ENCODE data around the gene CDK2.
"Not testable (repeated sequence)": the region's sequence is repeated elsewhere in the genome, so short reads cannot be mapped to it uniquely, and the experiment has no call there.

CDK2 gene

DNA sequence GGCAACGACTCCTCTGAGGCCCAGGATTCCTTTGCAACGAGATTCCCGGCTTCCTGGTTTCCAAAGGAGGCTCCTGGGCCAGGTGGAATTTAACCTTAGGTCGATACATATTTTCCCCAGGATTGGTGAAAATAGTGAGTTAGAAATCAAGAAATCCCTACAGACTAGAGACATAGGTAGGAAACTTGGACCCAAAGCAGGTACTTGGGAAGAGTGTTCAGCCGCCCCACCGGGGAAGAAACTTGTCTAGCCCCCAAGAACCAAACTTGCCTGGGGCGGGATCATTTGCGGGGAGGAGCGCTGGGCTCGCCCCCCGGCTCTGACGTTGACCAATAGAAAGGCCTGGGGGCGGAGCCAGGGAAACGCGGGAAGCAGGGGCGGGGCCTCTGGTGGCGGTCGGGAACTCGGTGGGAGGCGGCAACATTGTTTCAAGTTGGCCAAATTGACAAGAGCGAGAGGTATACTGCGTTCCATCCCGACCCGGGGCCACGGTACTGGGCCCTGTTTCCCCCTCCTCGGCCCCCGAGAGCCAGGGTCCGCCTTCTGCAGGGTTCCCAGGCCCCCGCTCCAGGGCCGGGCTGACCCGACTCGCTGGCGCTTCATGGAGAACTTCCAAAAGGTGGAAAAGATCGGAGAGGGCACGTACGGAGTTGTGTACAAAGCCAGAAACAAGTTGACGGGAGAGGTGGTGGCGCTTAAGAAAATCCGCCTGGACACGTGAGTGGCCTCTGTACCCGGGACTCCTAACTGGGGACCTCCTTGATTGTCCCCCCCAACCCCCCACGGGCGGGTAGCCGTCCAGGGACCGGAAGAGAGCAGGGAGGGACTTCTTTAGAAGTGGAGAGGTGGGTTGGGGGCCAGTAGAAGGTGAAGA lies at the start of gene CDK2:
Gene CDK2, plus strand, starts transcription at position 423 of the 874 bp plus-strand sequence. Its CDS starts 179 bp downstream, at position 602.
- peak; percentile 88 for DNase-seq (ENCODE audit: low read depth)

DNA sequence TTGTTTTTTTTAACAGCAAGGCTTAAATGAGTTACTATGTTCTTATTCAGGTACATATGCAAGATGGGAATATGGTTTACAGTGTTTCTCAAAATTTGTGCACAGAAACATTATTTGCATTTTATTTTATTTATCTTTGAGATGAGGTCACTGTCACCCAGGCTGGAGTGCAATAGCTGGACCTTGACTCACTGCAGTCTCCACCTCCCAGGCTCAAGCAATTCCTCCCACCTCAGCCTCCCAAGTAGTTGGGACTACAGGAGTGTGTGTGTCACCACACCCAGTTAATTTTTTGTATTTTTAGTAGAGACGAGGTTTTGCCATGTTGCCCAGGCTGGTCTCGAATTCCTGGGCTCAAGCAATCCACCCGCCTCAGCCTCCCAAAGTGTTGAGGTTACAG lies 47.6 kb upstream of the CDK2 start:
- not testable (repeated sequence) for DNase-seq (ENCODE audit: low read depth)

- no peak for DNase-seq (ENCODE audit: low read depth)
Measured at GRCh38 chr12:55922126-55922525, 44.5 kb upstream of the CDK2 start.

- not testable (repeated sequence) for DNase-seq (ENCODE audit: low read depth)
Measured at GRCh38 chr12:55923648-55924047, 43.0 kb upstream of the CDK2 start.

- DNase-seq (ENCODE audit: low read depth): no peak
Measured at GRCh38 chr12:55925371-55925770, 41.3 kb upstream of the CDK2 start.

DNA sequence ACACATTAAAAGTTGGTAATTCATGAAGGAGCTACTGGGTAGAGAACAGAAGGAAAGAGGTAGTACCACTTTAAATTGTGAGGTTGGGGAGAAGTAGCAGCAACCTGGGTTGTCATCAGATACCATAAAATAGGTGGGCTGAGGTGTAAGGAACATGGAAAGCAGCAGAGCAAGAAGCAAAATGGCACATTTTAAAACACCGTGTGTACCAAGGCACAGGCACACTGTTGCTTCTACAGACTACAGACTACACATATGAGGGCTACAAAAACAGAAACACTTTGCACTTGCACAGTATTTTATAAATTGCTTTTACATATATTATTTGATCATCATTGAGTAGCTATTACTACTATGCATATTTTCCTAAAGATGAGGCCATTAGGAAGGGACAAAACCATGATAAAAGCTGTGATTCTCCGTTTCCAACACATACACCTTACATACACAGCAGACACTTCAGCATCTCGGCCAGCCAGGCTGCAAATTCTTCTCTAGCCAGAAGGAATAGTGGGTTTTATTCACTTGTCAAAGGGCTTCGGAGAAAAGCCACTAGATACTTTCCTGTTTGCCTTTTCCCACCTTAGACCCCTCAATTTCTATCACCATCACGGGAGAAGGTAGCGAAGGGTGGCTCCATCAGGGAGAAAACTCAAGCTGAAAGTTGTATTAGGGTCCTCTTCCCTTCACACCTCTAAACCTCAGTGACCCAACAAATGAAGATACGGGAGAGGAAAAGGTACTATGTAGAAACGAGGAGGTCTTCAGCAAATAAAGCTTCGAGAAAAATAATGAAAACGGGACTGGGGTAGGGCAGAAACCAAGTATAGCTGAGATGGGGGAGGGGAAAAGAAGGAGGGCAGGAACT lies 40.5 kb upstream of the CDK2 start:
- DNase-seq (ENCODE audit: low read depth): no peak

DNA sequence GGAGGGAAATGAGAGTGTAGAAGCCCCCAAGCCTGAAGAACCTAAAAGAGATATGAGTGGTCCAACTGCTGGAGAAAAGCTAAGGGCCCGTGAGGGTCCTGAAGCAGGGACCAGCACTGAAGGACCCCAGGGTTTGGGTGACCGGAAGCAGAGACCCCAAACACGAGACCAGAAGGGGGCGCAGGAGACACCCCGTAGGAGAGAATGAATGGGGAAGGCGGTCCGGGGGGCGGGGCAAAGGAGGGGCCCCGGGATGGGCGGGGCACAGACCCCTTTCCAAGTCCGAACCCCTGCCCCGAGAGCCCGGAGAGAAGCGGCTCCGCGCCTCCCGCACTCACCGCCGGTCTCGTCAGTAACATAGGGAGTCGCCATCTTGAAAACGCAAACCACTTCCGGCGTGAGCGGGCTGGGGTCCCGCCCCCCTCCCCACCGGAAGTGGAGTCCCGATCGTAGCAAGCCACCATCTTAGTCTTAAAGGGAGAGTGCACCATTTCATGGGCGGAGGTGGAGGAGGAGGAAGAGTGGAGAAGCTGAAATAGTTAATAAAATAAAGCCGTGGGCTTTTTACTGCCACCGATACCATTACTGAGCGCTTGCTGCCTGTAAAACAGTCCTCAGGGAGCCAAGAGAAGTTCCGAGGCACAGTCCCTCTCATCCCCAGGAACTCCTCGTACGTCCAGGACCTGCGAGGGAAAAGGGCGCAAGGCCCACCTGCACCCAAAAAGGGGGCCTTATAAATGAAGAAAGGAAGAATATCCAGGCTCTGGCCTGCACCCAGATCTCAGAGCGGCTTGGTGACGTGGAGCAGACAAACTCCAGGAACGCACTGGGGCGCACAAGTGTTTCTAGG lies 39.7 kb upstream of the CDK2 start:
- DNase-seq (ENCODE audit: low read depth): peak; percentile 79

GRCh38 chr12:55927588-55928502 lies 38.8 kb upstream of the CDK2 start, which contains the start of gene PYM1:
Gene PYM1, minus strand, starts transcription at chr12:55927894. Its CDS starts 133 bp downstream, at chr12:55927761.
- no peak for DNase-seq (ENCODE audit: low read depth)

DNA sequence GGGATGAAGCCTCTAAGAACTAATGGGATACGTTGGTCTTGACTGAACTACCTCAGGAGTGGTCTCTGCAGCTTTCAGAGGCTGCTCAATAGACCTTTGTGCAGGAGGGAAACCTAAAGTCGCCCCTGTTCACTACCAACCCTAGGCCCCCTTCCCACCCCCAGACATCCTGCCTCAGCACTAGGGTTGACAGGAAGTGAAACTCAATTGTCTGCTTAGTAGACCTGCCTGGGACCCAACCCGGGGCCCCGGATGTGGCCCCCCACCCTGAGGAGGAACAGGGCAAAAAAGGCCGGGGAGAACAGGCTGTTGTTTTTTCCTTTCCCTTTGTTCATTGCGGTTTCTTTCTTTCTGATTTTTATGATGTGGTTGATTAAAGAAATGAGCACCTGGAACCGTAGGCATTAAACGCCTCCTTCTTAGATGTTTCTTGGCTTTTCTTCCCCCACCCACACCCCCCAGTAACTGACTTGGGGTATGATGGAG lies 37.3 kb upstream of the CDK2 start:
- DNase-seq (ENCODE audit: low read depth): peak; percentile 44

DNA sequence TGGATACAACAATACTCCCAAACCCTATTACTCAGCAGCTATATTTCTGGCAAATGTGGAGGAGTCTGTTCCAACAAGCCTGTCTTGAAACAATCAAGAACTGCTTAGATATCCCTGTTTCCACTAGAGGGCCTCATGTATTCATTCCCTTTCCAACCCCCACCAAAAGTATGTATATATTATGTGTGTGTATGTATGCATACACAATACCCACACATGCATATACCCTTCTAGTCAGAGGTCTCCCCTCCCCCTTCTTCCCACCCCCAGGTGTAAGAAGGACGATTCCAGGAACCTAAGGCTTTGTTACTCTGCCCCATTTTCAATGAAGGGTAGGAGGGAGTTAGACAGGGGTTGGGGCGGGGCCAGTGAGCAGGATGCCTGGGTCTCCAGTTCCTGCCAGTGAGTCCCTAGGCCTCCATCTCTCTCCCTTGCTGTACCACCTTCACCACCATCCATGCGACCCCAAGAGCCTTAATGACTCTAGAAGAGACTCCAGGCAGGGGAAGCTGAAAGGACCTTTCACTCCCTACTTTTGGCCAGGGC lies 35.8 kb upstream of the CDK2 start, which contains the start of gene DGKA:
Gene DGKA, plus strand, starts transcription at position 392 of the 546 bp plus-strand sequence. CDS start 5,342 bp downstream, outside the sequence.
- DNase-seq (ENCODE audit: low read depth): no peak

DNA sequence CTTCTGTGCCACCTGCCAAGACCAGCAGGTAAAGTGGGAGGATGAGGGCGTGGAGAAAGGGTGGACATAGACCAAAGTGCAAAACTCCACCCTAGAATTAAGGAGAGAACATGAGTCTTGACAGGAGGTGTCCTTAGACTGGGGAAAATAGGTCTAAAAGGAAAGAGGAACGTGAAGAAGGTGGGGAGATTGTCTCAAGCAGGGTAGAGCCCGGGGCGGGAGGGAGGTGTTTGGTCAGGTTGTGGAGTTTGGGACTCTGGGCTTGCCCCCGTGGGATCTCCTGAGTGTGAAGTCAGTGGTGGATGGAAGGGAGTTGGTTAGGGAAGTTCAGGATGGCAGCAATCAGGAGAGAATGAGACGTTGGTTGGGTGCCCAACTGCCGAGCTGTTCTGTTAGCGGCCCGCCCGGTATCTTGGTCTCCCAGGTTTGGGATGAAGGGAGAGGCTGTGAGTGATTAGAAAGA lies 35.3 kb upstream of the CDK2 start:
- no peak for DNase-seq (ENCODE audit: low read depth)

GRCh38 chr12:55931780-55932550 lies 34.7 kb upstream of the CDK2 start:
- DNase-seq (ENCODE audit: low read depth): no peak

- no peak for DNase-seq (ENCODE audit: low read depth)
Measured at GRCh38 chr12:55932551-55932910, 34.1 kb upstream of the CDK2 start.

- no peak for DNase-seq (ENCODE audit: low read depth)
Measured at GRCh38 chr12:55933169-55933798, 33.3 kb upstream of the CDK2 start.

- DNase-seq (ENCODE audit: low read depth): no peak
Measured at GRCh38 chr12:55933799-55934742, 32.6 kb upstream of the CDK2 start.

DNA sequence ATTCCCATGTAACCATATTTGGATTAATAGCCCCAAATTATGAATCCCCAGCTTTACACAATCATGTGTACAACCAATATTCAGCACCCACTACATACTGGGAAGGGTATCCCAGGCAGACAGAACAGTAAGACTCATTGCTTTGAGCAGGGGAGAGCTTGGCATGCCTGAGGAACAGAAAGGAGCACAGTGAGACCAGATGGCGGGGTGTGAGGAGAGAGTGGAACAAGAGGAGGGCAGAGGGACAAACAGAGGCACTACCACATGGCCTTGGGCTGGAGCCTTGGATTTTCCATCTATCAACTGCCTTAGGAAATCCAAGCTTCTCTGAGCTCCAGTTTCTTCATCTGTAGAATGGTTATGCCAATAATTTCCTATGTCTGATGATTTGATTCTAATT lies 31.9 kb upstream of the CDK2 start:
- DNase-seq (ENCODE audit: low read depth): no peak

- DNase-seq (ENCODE audit: low read depth): no peak
Measured at GRCh38 chr12:55935738-55936151, 30.9 kb upstream of the CDK2 start.

GRCh38 chr12:55937981-55938380 lies 28.6 kb upstream of the CDK2 start:
- no peak for DNase-seq (ENCODE audit: low read depth)

Data from stimulated activated CD8-positive, alpha-beta memory T cell treated with anti-CD3 and anti-CD28 coated beads, Interleukin-15, amount 100 ng/mL, for 24 hours (primary cell).